ENCODE data around the gene PLCXD1. TPM values are rescaled to one million over a fixed set of nuclear protein-coding genes. Genes with fewer than 3 reads are reported as not detected.
"Not testable (repeated sequence)": the region's sequence is repeated elsewhere in the genome, so short reads cannot be mapped to it uniquely, and the experiment has no call there.

The PLCXD1 gene
- total and polyA plus RNA-seq, 8 donors = 17.0 to 58.2 (median 36.7) TPM

- Histone ChIP-seq H3K4me3 (no peak overlapping the region), H3K9me3 (no peaks in the 10 kb centered on the region), H3K36me3 (peaks cover 0 to 18% of the 10 kb centered on the region in 2 donors), H3K27ac (no peak overlapping the region), H3K27me3 (peaks cover 19 to 35% of the 10 kb centered on the region in 2 donors), H3K4me1 (peaks cover 6 to 15% of the 10 kb centered on the region in 2 donors)
- no peak for ATAC-seq
- TF ChIP-seq CTCF (IDR thresholded peaks at IDR 0.05) = no peak
- DNase-seq = peak in 2 of 4 donors; percentile 29 to 32
- intact Hi-C loops (cut with DNase I) = no loop called here
Observed at GRCh38 chrX:329291-329910, 48.2 kb downstream of the PLCXD1 start.

GRCh38 chrX:330141-330725 is 49.1 kb downstream of the PLCXD1 start:
- H3K27me3 ChIP-seq = peaks cover 19 to 31% of the 10 kb centered on the region in 2 donors
- H3K4me3 ChIP-seq; ATAC-seq; H3K9me3 ChIP-seq; H3K27ac ChIP-seq; intact Hi-C loops (cut with DNase I): not testable (repeated sequence)
- peak in 2 of 4 donors; percentile 15 to 47 for DNase-seq
- peaks cover 6 to 15% of the 10 kb centered on the region in 2 donors for H3K4me1 ChIP-seq
- H3K36me3 ChIP-seq = peaks cover 0 to 23% of the 10 kb centered on the region in 2 donors

GRCh38 chrX:330726-331150 is 49.6 kb downstream of the PLCXD1 start:
- Histone ChIP-seq H3K4me3 (no peak overlapping the region), H3K9me3 (no peaks in the 10 kb centered on the region), H3K36me3 (peaks cover 0 to 23% of the 10 kb centered on the region in 2 donors), H3K27me3 (peaks cover 19 to 31% of the 10 kb centered on the region in 2 donors), H3K4me1 (peaks cover 6 to 15% of the 10 kb centered on the region in 2 donors), H3K27ac (no peak overlapping the region)
- ATAC-seq (no peak), DNase-seq (peak in 2 of 4 donors; percentile 22 to 58)
- intact Hi-C loops (cut with DNase I) = no loop called here
- no peak for TF ChIP-seq CTCF (IDR thresholded peaks at IDR 0.05)

GRCh38 chrX:331151-331824 is 50.1 kb downstream of the PLCXD1 start:
- no peak for TF ChIP-seq CTCF (IDR thresholded peaks at IDR 0.05)
- Histone ChIP-seq H3K9me3 (no peaks in the 10 kb centered on the region), H3K4me1 (peaks cover 6 to 15% of the 10 kb centered on the region in 2 donors), H3K27ac (no peak overlapping the region), H3K27me3 (peaks cover 19 to 31% of the 10 kb centered on the region in 2 donors), H3K36me3 (peaks cover 0 to 23% of the 10 kb centered on the region in 2 donors), H3K4me3 (no peak overlapping the region)
- ATAC-seq = peak; percentile 53
- DNase-seq = peak in 2 of 4 donors; percentile 30 to 73
- intact Hi-C loops (cut with DNase I) = no loop called here

GRCh38 chrX:331825-332495 is 50.8 kb downstream of the PLCXD1 start:
- DNase-seq = peak in 2 of 4 donors; percentile 25 to 66
- Histone ChIP-seq H3K27ac (no peak overlapping the region), H3K9me3 (no peaks in the 10 kb centered on the region), H3K36me3 (peaks cover 0 to 23% of the 10 kb centered on the region in 2 donors), H3K27me3 (peaks cover 19 to 31% of the 10 kb centered on the region in 2 donors), H3K4me1 (peaks cover 6 to 15% of the 10 kb centered on the region in 2 donors), H3K4me3 (no peak overlapping the region)
- intact Hi-C loops (cut with DNase I) = no loop called here
- ATAC-seq = no peak
- TF ChIP-seq CTCF (IDR thresholded peaks at IDR 0.05) = no peak
